ENCODE measurements around the gene RXRA. TPM values are rescaled to one million over a fixed set of nuclear protein-coding genes. Genes with fewer than 3 reads are reported as not detected.

The RXRA gene
- total RNA-seq, 1 donor from 2014 or later, result 23.3 TPM

DNA sequence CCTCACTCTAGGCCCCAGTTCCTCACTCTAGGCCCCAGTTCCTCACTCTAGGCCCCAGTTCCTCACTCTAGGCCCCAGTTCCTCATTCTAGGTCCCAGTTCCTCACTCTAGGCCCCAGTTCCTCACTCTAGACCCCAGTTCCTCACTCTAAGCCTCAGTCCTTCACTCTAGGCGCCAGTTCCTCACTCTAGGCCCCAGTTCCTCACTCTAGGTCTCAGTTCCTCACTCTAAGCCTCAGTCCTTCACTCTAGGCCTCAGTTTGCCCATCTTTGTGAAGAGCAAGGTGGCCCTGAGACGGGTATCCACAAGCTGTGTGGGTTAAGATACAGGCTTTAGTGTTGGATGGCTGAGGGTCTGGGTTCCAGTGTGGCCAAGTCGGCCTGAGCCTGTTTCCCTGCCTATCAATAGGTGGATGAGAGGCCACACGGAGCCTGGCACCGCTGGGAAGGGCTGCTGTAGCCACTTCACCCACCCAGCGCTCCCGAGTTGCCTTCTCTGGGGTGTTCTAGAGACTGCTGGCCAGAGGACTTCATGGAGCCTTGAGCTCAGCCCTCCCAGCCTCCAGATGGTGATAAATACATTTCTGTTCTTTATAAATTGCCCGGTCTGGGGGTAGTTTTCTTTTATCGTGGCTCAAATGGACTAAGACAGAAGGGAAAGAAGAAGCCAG lies 150.2 kb downstream of the RXRA start:
- DNase-seq, result no peak

DNA sequence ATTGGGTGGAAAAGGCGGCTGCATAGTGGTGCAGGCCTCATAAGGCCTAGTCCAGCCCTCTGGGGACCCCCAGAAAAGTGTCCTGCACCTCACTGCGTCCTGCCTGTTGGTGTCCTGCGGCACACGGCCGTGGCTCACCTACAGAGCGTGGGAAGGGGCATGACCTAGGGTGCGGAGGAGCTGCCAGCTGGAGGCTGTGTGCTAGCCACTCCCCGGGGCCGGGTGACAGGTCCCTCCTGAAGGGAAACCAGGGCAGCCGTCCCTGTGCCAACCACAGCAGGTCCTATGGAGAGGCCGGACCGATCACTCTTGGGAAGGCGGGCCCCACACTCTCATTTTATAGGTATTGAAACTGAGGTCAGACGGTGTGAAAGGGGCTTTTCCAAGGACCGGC lies 150.7 kb downstream of the RXRA start:
- DNase-seq, result no peak

DNA sequence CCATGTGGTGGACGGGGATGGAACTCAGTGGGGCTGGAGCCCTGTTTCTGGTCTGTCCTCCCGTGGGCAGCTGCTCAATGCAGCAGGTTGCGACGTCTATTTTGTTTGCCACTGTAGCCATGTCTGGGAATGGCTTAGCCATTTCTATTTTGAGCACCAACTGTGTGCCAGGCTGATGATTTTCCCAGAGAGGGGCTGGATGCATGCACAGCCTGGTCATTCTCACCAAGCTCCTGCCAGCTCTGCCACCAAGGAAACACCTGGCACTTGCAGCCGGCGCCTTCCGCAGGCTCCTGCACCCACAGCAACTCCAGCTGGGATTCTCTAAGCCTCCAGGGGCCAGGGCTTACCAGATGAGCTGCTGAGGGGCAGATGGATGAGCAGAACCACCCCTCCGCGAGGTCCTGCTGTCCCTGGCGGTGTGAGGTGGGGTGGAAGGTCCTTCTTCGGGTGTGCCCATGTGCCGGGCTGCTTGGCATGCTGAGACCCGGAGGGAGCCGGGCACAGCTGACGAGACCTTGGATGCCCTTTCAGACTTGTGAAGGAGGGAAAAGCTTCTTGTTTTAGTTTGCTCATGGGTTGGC lies 151.2 kb downstream of the RXRA start:
- DNase-seq, result no peak

DNA sequence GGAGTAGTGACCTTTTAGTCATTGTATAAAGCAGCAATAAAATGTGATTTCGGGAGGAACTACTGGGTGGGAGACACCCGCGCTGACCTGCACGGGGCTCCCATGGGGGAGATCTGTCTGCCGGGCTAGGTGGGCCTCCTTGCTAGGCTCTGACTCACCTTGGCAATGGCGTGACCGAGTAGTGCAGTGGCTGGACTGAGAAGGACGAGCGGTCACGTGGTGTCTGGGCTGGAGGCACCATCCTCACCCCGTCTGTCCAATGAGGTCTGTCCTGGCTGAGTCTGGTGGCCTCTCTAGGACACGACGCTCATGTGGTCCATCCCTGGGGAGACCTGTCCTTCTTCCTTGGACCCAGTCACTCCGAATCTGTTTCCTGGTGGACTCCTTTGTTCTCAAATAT lies 151.7 kb downstream of the RXRA start:
- DNase-seq, result no peak

DNA sequence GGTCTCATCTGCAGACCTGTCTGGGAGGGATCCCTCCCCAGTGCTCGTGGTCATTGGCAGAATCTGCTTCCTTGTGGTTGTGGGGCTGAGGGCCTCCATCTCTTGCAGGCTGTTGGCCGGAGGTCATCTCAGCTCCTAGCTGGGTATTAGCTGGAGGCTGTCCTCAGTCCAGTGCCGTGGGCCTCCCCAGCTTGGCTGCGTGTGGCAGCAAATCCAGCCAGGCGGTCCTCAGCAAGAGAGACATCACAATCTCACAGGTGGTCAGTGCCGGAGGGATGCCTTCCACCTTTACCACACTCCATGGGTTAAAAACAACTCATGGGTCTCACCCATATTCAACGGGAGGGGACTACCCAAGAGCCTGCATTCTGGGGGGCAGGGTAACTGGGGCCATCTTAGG lies 155.5 kb downstream of the RXRA start:
- no peak for DNase-seq

DNA sequence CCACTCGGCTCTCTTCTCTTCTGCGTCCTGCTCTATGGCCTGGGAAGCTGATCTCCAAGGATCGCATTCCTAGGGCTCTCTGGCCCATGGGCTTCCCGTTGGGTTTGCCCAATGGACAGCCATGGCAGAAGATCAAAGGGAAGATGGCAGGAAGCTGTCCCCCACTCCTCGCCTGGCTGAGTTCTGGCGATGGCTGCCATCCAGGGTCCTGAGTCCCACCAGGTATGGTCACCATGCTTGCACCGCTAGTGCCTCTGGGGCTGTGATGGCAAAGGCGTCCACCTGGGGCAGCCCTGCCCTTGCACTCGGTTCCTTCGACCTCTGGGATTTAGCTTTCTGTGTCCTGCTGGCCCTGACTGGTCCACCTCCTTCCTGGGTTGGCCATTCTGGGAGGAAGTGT lies 156.0 kb downstream of the RXRA start:
- DNase-seq, result no peak

DNA sequence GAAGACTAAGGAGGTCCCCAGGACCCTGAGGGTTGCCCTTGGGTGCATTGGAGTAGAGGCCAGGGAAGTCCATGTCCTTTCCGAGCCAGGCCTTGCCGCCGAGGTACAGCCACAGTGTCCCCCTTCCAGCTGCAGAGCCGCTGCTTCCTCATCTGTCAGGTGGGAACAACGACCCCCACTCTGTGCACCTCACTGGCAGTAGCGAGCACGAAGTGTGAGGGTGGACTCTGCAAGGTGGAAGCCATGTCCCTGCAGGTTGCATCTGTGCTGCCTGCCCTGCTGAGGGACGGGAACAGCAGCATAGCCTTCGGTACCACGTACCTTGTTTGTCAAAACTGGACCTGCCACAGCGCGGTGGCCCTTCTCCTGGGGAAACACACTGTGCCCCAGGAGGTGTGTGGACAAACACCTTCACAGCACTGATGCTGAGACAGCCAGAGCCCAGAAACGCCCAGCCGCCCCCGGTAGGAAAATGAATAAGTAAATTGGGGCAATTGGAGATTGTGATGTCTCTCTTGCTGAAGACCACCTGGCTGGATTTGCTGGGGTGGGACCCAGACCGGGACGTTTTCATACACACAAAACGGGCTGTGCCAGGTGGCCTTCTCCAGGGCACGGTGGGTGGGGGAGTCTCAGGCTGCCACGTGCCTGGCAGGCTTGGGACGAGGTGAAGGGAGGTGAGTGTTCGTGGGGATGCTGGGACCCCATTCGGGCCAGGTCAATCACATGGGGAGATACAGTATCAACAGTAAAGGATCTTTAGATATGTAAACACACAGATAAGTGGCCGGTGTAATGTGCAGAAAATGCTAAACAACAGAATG lies 157.3 kb downstream of the RXRA start:
- DNase-seq, result no peak

DNA sequence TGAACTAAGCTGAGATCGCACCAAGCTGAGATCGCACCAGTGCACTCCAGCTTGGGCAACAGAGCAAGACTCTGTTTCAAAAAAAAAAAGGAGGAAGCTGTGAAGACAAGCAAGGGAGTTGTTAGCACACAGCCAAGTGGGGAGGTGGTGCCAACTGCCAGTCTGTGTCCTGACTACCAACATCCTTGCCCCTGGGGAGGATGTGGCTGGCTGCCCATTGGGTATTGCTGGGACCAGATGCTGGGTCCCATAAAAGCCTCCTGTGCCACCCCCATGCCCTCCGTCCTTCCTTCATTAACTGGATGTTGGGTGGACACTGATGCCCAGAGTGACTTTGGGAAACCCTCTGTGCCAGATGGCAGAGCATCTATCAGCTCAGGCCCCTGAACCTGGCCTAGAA lies 158.2 kb downstream of the RXRA start:
- DNase-seq, result no peak

DNA sequence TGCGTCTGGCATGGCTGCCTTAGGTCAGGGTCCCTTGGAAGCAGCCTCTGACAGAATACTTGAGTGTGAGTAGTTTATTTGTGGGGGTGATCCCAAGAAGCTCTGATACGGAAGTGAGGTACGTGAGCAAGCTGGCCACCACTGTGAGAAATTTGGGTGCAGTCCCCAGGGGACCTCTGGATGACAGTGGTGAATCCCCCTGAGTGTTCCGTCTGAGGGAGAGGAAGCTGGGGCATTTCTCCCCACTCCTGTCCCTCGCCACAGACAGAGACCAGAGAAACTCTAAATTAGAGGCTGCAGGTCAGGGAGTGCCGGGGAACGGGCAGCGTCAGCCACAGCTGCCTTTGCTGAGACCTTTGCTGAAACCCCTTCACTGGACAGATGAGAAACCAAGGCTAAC lies 159.4 kb downstream of the RXRA start:
- no peak for DNase-seq

DNA sequence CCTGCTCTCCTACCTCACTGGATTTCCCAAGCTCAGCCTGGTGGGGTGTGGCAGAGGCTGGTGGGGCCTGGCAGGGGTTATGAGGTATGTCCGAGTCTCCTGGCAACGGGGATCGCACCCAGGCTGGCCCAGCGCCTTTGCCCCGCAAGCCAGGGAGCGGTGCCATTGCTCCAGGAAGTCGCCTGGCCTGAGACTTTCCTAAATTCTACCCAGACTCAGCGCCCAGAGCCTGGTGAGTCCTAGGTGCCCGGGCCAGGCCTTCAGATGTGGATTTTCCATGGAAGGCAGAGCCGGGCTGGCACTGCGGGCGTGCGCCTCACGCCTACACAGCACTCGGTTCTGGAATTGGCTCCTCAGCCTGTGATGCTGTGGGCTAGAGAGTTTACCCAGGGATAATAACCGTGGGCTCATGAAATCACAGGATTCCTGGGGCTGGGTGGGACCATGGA lies 159.9 kb downstream of the RXRA start:
- no peak for DNase-seq

DNA sequence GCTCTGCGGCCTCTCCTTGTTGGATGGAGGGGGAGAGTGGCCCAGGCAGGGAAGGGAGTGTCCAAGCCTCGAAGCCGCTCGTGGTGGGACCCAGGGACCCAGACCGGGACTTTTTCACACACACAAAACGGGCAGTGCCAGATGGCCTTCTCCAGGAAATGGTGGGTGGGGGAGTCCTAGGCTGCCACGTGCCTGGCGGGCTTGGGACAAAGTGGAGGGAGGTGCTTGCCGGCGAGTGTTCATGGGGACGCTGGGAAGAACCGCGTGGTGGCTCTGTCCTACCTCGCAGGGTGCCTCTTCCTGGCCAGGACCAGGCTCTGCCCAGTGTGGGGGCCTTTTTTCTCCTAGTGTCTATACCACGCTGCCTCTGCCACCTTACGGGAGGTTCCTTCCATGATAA lies 160.3 kb downstream of the RXRA start:
- no peak for DNase-seq

Other genes with a start within 250 kb of the RXRA start
- 18.5 and 31.4 TPM in 2 replicates for gene WDR5, start 190.4 kb upstream of the RXRA start, total RNA-seq
- gene RNU6ATAC, start 161.9 kb upstream of the RXRA start, total RNA-seq, result not detected in 2 replicates

Data from dermis blood vessel endothelial cell (primary cell).